Upper lobe of left lung (tissue), 6 donors: ENCODE measurements around the gene ANKRD24. TPM values are rescaled to one million over a fixed set of nuclear protein-coding genes. Genes with fewer than 3 reads are reported as not detected.
A peak's percentile ranks its signal among the peaks of the same experiment; 100 is the strongest.
"Not testable (repeated sequence)": the region's sequence is repeated elsewhere in the genome, so short reads cannot be mapped to it uniquely, and the experiment has no call there.

ENCODE experiments used
- ATAC-seq, 2 donors: fragments of 200-7000 bp; cut with Tn5 transposase; one replicate each; pipeline ENCODE4 v1.9.1; 2022; ENCODE audit warnings: mild to moderate bottlenecking in 2 of 2, moderate library complexity in 2 of 2; ENCODE audit not compliant: low FRiP score in 2 of 2
- DNase-seq, 2 donors: peaks; one replicate each; pipeline ENCODE4 v3.0.0-alpha.2; 2019 to 2020
- H3K27ac ChIP-seq, 4 donors: fragments of 200-600 bp; sonication (generic); one replicate each; pipeline ENCODE4 v1.5.1; 2016 to 2019
- H3K27me3 ChIP-seq, 4 donors: fragments of 200-600 bp; sonication (generic); one replicate each; pipeline ENCODE4 v1.5.1; 2017 to 2019
- H3K36me3 ChIP-seq, 4 donors: fragments of 200-600 bp; sonication (generic); one replicate each; pipeline ENCODE4 v1.5.1; 2016 to 2019
- H3K4me1 ChIP-seq, 4 donors: fragments of 200-600 bp; sonication (generic); one replicate each; pipeline ENCODE4 v1.5.1; 2018 to 2019
- H3K4me3 ChIP-seq, 4 donors: fragments of 200-600 bp; sonication (generic); one replicate each; pipeline ENCODE4 v1.5.1; 2017 to 2019; ENCODE audit warnings: mild to moderate bottlenecking in 2 of 4, moderate library complexity in 1 of 4
- H3K9me3 ChIP-seq, 4 donors: fragments of 200-600 bp; sonication (generic); one replicate each; pipeline ENCODE4 v1.5.1; 2018 to 2019
- CTCF ChIP-seq, 6 experiments: fragments of 450-650 bp in 4 of 6; fragments of 200-600 bp in 2 of 6; sonication (generic) in 2 of 6; IDR thresholded peaks; one replicate each; pipeline ENCODE4 v1.5.1; 2016 to 2019; ENCODE audit warnings: antibody characterized with exemption in 6 of 6
- EP300 ChIP-seq, 4 donors: sonication (generic); formaldehyde crosslinking; IDR thresholded peaks; one replicate each; pipeline ENCODE4 v1.5.1; 2017; ENCODE audit warnings: antibody characterized with exemption in 4 of 4, control low read depth in 2 of 4
- POLR2A ChIP-seq, 4 donors: fragments of 450-650 bp; IDR thresholded peaks; one replicate each; pipeline ENCODE4 v1.5.1; 2016 to 2017; ENCODE audit warnings: antibody characterized with exemption in 4 of 4, mild to moderate bottlenecking in 2 of 4
- POLR2AphosphoS5 ChIP-seq, 2 donors: sonication (generic); formaldehyde crosslinking; IDR thresholded peaks; one replicate each; pipeline ENCODE4 v1.5.1; 2017; ENCODE audit warnings: antibody characterized with exemption in 2 of 2
- WGBS, 2 donors: methylation state at CpG; one replicate each; pipeline ENCODE4 v1.1.5; 2017 to 2018; 5-methylcytosine and 5-hydroxymethylcytosine counted together
- total RNA-seq, 6 donors: library from RNA; depleted of rRNA in 4 of 6; stranded (reverse); fragments of >200 nt in 4 of 6; gene quantifications; one replicate each; pipeline versions ENCODE4 v1.1.0 to v1.2.1, GENCODE V29; 2016 to 2021
- donor health status: DM: no; HTN: no; CAD: no; lungs with moderate emphysema.
- donor health status: DM: no; HTN: yes; CAD: no; lungs with severe emphysema.

The ANKRD24 gene
- total RNA-seq, 6 donors from 2014 or later: 0.46 to 10.5 (median 1.3) TPM

GRCh38 chr19:4227771-4228170, 45.3 kb downstream of the ANKRD24 start:
- no peak for TF ChIP-seq CTCF (IDR thresholded peaks at IDR 0.05)
- no peak for TF ChIP-seq POLR2A (IDR thresholded peaks at IDR 0.05)
- TF ChIP-seq POLR2AphosphoS5 (IDR thresholded peaks at IDR 0.05): no peak
- no peak for TF ChIP-seq EP300 (IDR thresholded peaks at IDR 0.05)
- H3K9me3 ChIP-seq: no peaks in the 10 kb centered on the region
- DNase-seq: no peak
- H3K4me3 ChIP-seq: no peak overlapping the region
- peaks cover 5 to 11% (median 7%) of the 10 kb centered on the region in 4 donors for H3K4me1 ChIP-seq
- no peak for ATAC-seq
- peaks cover 0 to 10% (median 2%) of the 10 kb centered on the region in 4 donors for H3K27me3 ChIP-seq
- H3K27ac ChIP-seq: no peak overlapping the region
- H3K36me3 ChIP-seq: no peaks in the 10 kb centered on the region

- 58 to 61% methylated on average over 2 of the region's 2 CpGs for WGBS, 2 donors
These were observed 46.3 kb downstream of the ANKRD24 start for GRCh38 chr19:4228765-4229178.

GRCh38 chr19:4229179-4229931, 46.9 kb downstream of the ANKRD24 start, which contains the start of gene EBI3:
Gene EBI3, plus strand, starts transcription at chr19:4229523. Its CDS starts 28 bp downstream, at chr19:4229551.
- no peak for TF ChIP-seq POLR2AphosphoS5 (IDR thresholded peaks at IDR 0.05)
- TF ChIP-seq EP300 (IDR thresholded peaks at IDR 0.05): no peak
- TF ChIP-seq CTCF (IDR thresholded peaks at IDR 0.05): no peak
- no peak for TF ChIP-seq POLR2A (IDR thresholded peaks at IDR 0.05)
- Histone ChIP-seq H3K4me3 (peak within 1 kb of the TSS in 2 of 4 donors; percentile 20 to 21), H3K9me3 (no peaks in the 10 kb centered on the region), H3K36me3 (no peaks in the 10 kb centered on the region), H3K27me3 (peaks cover 0 to 17% (median 2%) of the 10 kb centered on the region in 4 donors), H3K27ac (peak within 1 kb of the TSS in 1 of 4 donors; percentile 39), H3K4me1 (peaks cover 5 to 11% (median 7%) of the 10 kb centered on the region in 4 donors)
- ATAC-seq (peak in 1 of 2 donors; percentile 31), DNase-seq (peak; percentile 28 to 72)
- 15 to 20% methylated on average over 18 to 19 of the region's 19 CpGs for WGBS, 2 donors

More at GRCh38 chr19:4228765-4229178, 46.3 kb downstream of the ANKRD24 start:
- Histone ChIP-seq H3K4me1 (peaks cover 5 to 11% (median 7%) of the 10 kb centered on the region in 4 donors), H3K9me3 (no peaks in the 10 kb centered on the region), H3K27me3 (peaks cover 0 to 17% (median 2%) of the 10 kb centered on the region in 4 donors), H3K27ac (peak overlapping the region in 1 of 4 donors; percentile 39), H3K4me3 (no peak overlapping the region), H3K36me3 (no peaks in the 10 kb centered on the region)
- no peak for ATAC-seq
- DNase-seq: no peak
- TF ChIP-seq CTCF (IDR thresholded peaks at IDR 0.05) (no peak), POLR2A (IDR thresholded peaks at IDR 0.05) (no peak), POLR2AphosphoS5 (IDR thresholded peaks at IDR 0.05) (no peak), EP300 (IDR thresholded peaks at IDR 0.05) (no peak)

- ATAC-seq: not testable (repeated sequence)
- 84 to 91% methylated on average over 6 of the region's 6 CpGs for WGBS, 2 donors
These were observed 47.7 kb downstream of the ANKRD24 start for GRCh38 chr19:4230237-4230636.

GRCh38 chr19:4231521-4231920, 49.0 kb downstream of the ANKRD24 start:
- not testable (repeated sequence) for ATAC-seq
- WGBS, 2 donors: 82 to 87% methylated on average over 6 of the region's 6 CpGs

More at GRCh38 chr19:4230237-4230636, 47.7 kb downstream of the ANKRD24 start:
- not testable (repeated sequence) for H3K4me3 ChIP-seq, DNase-seq, H3K36me3 ChIP-seq, H3K9me3 ChIP-seq, H3K27ac ChIP-seq
- Histone ChIP-seq H3K27me3 (peaks cover 0 to 17% (median 2%) of the 10 kb centered on the region in 4 donors), H3K4me1 (peaks cover 5 to 11% (median 7%) of the 10 kb centered on the region in 4 donors)

GRCh38 chr19:4232139-4232538, 49.6 kb downstream of the ANKRD24 start:
- DNase-seq, ATAC-seq, H3K27ac ChIP-seq, H3K4me3 ChIP-seq, H3K36me3 ChIP-seq, H3K9me3 ChIP-seq: not testable (repeated sequence)
- Histone ChIP-seq H3K4me1 (peaks cover 5 to 11% (median 7%) of the 10 kb centered on the region in 4 donors), H3K27me3 (peaks cover 0 to 17% (median 2%) of the 10 kb centered on the region in 4 donors)
- WGBS, 2 donors: 80 to 89% methylated on average over 5 of the region's 5 CpGs

More at GRCh38 chr19:4231521-4231920, 49.0 kb downstream of the ANKRD24 start:
- not testable (repeated sequence) for H3K36me3 ChIP-seq, H3K4me3 ChIP-seq, DNase-seq, H3K27ac ChIP-seq, H3K9me3 ChIP-seq
- Histone ChIP-seq H3K27me3 (peaks cover 0 to 17% (median 2%) of the 10 kb centered on the region in 4 donors), H3K4me1 (peaks cover 5 to 11% (median 7%) of the 10 kb centered on the region in 4 donors)
